ENCODE data around the gene STOX1.
"Not testable (repeated sequence)": the region's sequence is repeated elsewhere in the genome, so short reads cannot be mapped to it uniquely, and the experiment has no call there.

The STOX1 gene, protein sequence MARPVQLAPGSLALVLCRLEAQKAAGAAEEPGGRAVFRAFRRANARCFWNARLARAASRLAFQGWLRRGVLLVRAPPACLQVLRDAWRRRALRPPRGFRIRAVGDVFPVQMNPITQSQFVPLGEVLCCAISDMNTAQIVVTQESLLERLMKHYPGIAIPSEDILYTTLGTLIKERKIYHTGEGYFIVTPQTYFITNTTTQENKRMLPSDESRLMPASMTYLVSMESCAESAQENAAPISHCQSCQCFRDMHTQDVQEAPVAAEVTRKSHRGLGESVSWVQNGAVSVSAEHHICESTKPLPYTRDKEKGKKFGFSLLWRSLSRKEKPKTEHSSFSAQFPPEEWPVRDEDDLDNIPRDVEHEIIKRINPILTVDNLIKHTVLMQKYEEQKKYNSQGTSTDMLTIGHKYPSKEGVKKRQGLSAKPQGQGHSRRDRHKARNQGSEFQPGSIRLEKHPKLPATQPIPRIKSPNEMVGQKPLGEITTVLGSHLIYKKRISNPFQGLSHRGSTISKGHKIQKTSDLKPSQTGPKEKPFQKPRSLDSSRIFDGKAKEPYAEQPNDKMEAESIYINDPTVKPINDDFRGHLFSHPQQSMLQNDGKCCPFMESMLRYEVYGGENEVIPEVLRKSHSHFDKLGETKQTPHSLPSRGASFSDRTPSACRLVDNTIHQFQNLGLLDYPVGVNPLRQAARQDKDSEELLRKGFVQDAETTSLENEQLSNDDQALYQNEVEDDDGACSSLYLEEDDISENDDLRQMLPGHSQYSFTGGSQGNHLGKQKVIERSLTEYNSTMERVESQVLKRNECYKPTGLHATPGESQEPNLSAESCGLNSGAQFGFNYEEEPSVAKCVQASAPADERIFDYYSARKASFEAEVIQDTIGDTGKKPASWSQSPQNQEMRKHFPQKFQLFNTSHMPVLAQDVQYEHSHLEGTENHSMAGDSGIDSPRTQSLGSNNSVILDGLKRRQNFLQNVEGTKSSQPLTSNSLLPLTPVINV

DNA sequence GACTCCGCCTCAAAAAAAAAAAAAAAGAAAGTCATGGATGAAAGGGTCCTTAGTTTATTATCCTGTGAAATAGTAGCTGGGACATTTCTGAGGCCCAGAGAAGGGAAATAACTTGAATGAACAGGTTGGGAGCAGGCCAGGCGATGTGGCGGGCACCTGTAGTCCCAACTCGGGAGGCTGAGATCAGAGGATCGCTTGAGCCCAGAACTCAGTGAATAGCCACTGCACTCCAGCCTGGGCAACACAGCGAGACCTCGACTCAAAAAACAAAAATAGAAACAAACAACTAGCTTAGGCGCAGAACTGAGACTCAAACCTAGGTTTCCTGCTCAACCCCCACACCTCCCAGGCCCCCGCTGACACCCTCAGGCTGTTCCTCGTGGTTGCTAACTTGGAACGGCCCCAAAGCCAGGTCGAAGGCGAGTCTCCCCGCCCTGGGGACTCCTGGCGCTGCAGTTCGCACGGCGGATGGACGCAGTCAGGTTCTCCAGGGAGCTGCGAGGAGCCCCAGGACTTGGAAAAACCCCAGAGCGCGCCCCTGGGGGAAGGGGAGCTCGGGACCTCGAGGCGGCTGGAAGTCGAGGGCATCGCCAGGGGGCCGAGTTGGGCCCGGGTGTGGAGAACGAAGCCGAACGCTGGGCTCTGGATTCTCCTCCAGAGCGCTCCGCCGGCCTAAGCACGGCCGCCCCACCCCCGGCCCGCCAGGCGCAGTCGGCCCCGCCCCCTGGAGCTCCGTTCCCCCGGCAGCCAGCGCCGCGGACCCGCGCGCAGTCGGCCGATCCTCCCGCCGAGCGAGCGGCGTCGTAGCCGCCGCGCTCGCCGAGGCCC lies at the start of gene STOX1:
Gene STOX1 (plus strand): TSS at position 768 of the 828 bp plus-strand sequence. CDS start 93 bp downstream, outside the sequence.
- peak; percentile 17 for DNase-seq (ENCODE audit: low read depth, low spot score)

DNA sequence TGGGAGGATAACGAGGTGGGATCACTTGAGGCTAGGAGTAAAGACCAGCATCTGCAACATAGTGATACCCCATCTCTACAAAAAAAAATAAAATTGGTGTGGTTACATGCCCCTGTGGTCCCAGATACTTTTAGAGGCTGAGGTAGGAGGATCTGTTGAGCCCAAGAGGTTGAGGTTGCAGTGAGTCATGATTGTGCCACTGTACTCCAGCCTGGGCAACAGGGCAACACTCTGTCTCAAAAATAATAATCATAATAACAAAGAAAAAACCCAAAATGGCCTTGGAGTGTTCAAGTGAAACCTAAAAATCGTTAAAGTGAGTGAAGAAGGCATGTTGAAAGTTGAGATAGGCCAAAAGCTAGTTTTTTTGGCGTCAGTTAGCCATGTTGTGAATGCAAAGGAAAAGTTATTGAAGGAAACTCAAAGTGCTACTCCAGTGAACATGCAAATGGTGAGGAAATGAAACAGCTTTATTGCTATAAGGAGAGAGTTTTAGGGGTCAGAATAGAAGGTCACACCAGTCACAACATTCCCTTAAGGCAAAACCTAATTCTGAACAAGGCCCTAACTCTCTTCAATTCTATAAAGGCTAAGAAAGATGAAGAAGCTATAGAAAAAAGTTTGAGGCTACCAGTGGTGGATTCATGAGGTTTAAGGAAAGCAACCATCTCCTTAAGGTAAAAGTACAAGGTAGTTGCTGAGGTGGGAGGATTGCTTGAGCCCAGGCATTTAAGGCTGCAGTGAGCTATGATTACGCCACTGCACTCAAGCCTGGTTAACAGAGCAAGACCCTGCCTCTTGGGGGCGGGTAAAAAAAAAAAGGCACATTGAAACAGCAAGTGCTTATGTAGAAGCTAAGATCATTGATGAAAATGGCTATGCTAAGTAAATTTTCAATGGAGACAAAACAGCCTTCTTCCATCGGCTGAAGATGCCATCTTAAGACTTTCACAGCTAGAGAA lies 45.4 kb upstream of the STOX1 start:
- no peak for DNase-seq (ENCODE audit: low read depth, low spot score)

DNA sequence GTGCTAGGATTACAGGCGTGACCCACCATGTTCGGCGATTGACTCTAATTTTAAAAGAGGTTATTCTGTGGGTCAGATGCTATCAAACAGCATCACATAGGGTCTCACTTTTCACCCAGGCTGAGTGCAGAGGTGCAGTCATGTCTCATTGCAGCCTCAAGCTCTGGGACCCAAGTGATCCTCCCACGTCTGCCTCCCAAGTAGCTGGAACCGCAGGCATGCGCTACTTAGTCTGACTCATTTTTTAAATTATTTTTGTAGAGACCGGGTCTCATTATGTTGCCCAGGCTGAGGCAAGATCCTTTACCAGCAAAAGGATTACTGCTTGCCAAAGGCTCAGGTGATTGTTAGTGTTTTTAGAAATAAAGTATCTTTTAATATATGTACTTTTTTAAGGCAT lies 42.9 kb upstream of the STOX1 start:
- DNase-seq (ENCODE audit: low read depth, low spot score): no peak

DNA sequence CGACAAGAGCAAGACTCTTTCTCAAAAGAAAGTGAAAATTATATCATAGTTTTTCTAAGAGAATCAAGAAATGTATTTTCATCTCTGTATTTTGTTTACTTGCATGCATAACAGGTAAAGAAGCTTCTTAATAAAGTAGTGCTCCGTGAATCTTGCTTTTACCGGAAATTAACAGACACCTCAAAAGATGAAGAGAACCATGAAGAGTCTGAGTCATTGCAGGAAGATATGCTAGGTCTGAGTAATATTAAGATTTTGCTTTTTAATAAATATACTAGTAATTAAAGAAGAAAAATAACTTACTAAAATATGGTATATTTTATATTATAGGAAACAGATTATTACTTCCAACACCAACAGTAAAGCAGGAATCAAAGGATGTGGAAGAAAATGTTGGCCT lies 39.5 kb upstream of the STOX1 start:
- DNase-seq (ENCODE audit: low read depth, low spot score): no peak

DNA sequence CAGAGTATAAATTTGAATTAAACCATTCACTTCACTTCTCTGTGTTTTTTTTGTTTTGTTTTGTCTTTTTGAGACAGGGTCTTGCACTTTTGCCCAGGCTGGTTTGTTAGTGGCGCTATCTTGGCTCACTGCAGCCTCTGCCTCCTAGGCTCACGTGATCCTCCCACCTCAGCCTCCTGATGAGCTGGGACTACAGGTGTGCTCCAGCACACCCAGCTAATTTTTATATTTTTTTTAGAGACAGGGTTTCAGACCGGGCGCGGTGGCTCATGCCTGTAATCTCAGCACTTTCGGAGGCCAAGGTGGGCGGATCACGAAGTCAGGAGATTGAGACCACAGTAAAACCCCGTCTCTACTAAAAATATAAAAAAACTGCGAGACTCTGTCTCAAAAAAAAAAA lies 36.9 kb upstream of the STOX1 start:
- no peak for DNase-seq (ENCODE audit: low read depth, low spot score)

DNA sequence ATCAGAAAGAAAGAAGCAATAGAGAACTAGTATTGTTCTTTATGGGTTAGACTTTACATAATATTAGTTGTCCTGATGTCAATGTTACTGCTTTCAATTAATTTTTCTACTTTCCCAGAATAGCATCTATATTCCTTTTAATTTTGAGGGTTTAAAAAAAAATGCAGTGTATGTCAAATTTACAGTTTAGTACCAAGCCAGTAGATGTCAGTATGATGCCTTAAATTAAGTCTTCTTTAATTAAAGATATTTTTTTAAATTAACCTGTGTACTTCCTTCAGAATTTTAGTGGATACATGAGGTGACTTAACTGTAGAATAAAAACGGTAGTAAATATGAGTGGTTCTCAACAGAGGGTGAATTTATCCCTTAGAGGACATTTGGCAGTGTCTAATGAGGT lies 35.2 kb upstream of the STOX1 start:
- no peak for DNase-seq (ENCODE audit: low read depth, low spot score)

DNA sequence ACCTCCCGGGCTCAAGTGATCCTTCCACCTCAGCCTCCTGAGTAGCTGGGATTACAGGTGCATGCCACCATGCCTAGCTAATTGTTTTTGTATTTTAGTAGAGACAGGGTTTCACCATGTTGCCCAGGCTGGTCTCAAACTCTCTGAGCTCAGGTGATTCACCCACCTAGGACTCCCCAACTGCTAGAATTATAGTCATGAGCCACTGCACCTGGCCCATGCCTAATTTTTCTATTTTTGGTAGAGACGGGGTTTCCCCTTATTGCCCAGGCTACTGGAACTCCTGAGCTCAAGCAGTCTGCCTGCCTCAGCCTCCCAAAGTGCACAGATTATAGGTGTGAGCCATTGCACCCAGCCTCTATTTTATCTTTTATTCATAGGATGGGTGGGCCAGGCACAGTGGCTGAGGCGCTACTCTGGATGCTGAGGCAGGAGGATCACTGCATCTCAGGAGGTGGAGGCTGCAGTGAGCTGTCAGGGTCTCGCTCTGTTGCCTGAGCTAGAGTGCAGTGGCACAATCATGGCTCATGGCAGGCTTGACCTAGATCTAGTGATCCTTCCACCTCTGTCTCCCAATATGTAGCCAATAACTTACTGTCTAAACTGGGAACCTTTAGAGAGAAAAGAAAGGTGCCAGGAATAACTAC lies 31.3 kb upstream of the STOX1 start:
- no peak for DNase-seq (ENCODE audit: low read depth, low spot score)

DNA sequence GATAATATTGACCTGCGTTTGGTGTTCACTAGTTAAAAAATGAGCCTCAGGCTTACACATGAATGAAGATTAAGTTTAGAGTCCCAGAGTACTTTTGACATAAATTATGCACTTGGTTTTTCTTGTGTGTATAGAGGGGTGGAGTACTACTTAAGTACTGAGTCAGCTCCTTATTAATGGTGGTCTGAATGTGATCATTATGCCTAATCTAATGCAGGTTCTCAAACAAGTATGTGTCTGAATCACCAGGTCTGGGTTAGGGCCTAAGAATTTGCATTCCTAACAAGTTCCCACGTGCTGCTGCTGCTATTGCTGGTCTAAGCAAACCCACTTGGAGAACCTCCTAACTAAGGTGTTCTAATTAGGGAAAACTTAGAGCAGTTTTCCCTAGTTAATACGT lies 30.7 kb upstream of the STOX1 start:
- no peak for DNase-seq (ENCODE audit: low read depth, low spot score)

DNA sequence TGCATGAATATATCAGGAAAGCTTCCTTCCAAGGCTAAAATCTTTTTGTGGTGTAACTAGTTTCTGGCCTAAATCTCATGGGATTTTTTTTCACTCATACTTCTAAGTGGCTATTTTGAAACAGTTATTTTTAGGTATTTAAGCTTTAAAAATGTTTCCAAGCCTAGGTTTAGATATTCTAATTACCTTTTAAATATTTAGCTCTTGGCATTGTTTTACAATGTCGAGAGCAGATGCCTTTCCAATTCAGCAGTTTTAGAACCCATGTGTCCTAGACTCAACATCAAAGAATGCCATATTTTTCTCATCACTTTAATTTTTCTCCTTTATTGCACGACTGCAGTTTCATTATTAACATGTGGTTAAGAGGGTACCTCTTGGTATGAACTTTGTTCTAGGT lies 27.1 kb upstream of the STOX1 start:
- no peak for DNase-seq (ENCODE audit: low read depth, low spot score)

DNA sequence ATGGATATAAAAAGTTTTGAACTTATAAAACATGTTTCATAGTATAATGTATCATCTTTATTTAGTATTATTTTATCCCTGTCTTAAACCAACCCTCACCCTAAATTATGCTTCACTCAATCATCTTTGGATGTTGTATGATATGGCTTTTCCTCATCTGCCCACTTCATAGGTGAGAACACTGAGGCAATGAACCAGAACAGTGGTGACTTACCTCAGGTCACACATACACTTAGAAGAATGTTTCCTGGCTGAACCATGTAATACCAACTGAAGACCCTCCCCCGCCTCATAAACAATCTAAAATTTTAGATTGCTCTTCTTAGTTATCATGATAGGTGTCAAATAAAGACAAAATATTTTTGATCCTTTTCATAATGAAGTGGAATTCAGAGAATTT lies 22.6 kb upstream of the STOX1 start:
- DNase-seq (ENCODE audit: low read depth, low spot score): no peak

DNA sequence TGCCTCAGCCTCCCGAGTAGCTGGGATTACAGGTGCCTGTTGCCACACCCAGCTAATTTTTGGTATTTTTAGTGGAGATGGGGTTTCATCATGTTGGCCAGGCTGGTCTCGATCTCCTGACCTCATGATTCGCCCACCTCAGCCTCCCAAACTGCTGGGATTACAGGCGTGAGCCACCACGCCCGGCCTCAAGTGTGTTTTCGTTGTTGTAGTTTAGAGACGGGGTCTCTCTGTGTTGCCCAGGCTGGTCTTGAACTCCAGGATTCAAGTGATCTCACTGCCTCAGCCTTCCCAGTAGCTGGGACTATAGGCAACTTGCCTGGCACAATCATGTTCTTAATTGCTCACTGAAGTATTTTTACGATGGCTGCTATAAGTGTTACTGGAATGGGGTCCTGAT lies 16.5 kb upstream of the STOX1 start:
- not testable (repeated sequence) for DNase-seq (ENCODE audit: low read depth, low spot score)

DNA sequence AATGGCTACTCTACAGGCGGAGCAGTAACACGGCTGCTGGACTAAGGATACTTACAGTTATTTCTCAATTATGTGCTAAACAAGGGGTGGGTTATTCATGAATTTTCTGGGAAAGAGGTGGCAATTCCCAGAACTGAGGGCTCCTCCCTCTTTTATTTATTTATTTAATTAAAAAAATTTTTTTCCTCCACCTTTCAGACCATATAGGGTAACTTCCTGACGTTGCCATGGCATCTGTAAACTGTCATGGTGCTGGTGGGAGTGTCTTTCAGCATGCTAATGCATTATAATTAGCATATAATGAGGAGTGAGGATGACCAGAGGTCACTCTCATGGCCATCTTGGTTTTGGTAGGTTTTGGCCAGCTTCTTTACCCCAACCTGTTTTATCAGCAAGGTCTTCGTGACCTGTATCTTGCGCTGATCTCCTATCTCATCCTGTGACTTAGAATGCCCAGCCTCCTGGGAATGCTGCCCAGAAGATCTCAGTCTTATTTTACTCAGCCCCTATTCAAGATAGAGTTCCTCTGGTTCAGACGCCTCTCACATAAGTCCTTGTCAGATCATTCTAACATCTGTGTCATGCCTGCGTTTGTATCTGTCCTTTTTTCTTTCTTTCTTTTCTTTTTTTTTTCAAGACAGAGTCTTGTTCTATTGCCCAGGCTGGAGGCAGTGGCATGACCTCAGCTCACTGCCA lies 15.9 kb upstream of the STOX1 start:
- no peak for DNase-seq (ENCODE audit: low read depth, low spot score)

DNA sequence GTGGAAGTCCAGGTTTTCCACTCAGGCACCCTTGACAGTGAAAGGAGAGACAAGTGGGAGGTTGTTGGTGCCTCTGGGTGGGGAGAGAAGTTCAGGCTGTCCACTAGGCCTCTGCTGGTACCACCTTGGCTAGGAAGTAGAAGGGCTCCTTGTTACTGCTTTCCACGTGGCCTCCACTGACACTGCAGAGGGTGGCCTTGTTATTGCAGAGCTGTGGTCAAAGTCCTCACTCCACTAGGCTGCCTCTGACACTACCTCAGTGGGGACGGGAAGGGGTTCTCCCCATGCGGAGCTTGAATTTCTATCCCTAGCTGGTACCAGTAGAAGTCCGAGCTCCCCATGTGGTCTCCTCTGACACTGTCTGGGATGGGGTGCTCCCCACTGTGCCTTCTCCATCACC lies 14.9 kb upstream of the STOX1 start:
- DNase-seq (ENCODE audit: low read depth, low spot score): no peak

DNA sequence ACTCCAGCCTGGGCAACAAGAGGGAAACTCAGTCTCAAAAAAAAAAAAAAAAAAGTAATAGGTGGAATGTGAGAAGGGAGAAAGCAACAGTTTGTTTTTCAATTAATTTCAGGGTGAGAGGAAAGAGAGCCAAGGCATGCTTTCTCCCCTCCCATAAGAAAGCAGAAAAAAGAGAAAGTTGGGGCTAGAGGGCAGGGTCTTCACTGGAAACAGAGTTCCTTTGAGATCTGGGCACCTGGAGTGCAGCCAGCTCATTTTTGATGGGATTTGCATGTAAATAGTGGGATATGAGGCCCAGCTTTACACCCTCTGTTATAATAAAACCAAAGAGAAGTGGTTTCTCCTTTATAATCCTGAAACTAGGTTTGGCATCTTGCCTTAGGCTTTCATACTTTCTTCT lies 13.8 kb upstream of the STOX1 start:
- DNase-seq (ENCODE audit: low read depth, low spot score): no peak

DNA sequence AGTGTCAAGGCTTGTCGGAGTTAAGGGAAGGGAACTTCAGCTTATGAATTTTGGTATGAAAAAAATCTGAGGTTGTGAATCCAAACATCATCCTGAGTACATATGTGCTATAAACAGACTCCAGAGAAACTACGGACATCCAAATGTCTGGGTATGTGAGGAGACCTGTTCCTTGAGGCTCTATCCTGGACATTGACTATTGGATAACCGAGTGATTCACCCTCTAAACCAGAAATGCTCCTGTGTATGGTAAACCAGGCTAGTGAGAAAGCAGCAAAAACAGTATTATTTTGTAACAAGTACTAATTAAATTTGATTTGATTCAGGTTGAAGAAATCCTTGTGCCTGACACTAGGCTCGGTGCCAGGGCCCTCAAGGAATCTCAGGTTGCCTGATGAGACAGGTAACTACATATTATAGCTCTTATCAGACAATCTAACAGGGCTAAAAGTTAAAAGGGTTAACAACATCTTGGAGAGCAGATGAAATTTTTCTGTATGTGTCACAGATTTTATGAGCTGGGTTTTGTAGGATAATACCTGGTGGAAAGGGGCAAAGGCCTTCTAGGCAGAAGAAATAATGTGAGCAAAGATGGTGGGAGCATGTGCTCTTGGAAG lies 10.4 kb upstream of the STOX1 start:
- no peak for DNase-seq (ENCODE audit: low read depth, low spot score)

DNA sequence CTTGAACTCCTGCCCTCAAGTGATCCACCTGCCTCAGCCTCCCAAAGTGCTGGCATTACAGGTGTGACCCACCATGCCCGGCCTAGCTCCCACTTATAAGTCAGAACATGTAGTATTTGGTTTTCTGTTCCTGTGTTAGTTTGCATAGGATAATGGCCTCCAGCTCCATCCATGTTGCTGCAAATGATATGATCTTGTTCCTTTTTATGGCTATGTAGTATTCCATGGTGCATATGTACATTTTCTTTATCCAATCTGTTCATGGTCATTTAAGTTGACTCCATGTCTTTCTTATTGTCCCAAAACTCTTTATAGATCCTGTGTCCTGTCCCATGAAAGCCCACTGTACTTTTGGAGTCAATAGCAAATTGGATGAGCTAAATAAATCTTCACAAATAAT lies 7.0 kb upstream of the STOX1 start:
- not testable (repeated sequence) for DNase-seq (ENCODE audit: low read depth, low spot score)

DNA sequence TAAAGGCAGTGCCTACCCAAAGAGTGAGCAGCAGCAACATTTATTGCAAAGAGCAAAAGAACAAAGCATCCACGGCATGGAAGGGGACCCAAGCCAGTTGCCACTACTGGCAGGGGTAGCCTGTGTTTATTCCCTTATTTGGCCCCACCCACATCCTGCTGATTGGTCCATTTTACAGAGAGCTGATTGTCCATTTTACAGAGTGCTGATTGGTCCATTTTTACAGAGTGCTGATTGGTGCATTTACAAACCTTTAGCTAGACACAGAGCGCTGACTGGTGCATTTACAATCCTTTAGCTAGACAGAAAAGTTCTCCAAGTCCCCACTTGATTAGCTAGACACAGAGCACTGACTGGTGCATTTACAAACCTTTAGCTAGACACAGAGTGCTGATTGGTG lies 4.7 kb upstream of the STOX1 start:
- not testable (repeated sequence) for DNase-seq (ENCODE audit: low read depth, low spot score)

DNA sequence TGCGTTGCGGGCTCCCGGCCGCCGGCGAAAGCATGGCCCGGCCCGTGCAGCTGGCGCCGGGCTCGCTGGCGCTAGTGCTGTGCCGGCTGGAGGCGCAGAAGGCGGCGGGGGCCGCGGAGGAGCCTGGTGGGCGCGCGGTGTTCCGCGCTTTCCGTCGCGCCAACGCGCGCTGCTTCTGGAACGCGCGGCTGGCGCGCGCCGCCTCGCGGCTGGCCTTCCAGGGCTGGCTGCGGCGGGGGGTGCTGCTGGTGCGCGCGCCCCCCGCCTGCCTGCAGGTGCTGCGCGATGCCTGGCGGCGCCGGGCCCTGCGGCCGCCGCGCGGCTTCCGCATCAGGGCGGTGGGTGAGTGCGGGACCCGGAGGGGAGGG lies 245 bp downstream of the STOX1 start:
- DNase-seq (ENCODE audit: low read depth, low spot score): not testable (repeated sequence)

DNA sequence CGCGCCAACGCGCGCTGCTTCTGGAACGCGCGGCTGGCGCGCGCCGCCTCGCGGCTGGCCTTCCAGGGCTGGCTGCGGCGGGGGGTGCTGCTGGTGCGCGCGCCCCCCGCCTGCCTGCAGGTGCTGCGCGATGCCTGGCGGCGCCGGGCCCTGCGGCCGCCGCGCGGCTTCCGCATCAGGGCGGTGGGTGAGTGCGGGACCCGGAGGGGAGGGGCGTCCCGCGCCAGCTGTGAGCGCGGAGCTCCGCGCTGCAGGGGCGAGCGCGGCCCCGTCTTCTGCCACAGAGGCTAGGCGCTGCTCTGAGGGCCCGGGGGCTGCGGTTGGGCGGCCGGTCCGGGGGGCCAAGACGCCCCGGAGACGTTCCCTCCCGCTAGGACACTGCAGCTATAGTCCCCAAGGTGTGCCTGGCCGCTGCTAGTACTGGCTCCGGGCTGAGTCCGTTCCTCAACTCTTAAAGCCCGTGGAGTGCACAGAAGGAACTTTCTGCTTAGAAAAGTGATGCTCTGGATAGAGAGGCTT lies 811 bp downstream of the STOX1 start:
- DNase-seq (ENCODE audit: low read depth, low spot score): not testable (repeated sequence)
